ENCODE results near the gene PLAAT5. TPM values are rescaled to one million over a fixed set of nuclear protein-coding genes. Genes with fewer than 3 reads are reported as not detected.

The PLAAT5 gene
- total RNA-seq, 4 donors from 2014 or later, result 0.13 to 1.3 (median 1.1) TPM; not detected in 1

- H3K4me3 ChIP-seq, result no peak overlapping the region
- peaks cover 0 to 10% (median 0%) of the 10 kb centered on the region in 4 donors for H3K27me3 ChIP-seq
- 74 to 75% methylated on average over 2 of the region's 2 CpGs for WGBS, 2 donors
- H3K36me3 ChIP-seq, result no peaks in the 10 kb centered on the region
- TF ChIP-seq POLR2A (IDR thresholded peaks at IDR 0.05) (no peak), CTCF (IDR thresholded peaks at IDR 0.05) (no peak)
- intact Hi-C loops (cut with DNase I), result no loop called here
- H3K27ac ChIP-seq, result no peak overlapping the region
- no peak for DNase-seq
- H3K9me3 ChIP-seq, result peaks cover 0 to 29% (median 20%) of the 10 kb centered on the region in 3 donors
- peaks cover 0 to 4% (median 0%) of the 10 kb centered on the region in 3 donors for H3K4me1 ChIP-seq
Observed at GRCh38 chr11:63502252-63502820, 11.4 kb upstream of the PLAAT5 start.

- peaks cover 0 to 11% (median 0%) of the 10 kb centered on the region in 4 donors for H3K27me3 ChIP-seq
- no peaks in the 10 kb centered on the region for H3K36me3 ChIP-seq
- peaks cover 0 to 29% (median 20%) of the 10 kb centered on the region in 3 donors for H3K9me3 ChIP-seq
- intact Hi-C loops (cut with DNase I), result no loop called here
- H3K4me1 ChIP-seq, result peaks cover 0 to 4% (median 0%) of the 10 kb centered on the region in 3 donors
- H3K27ac ChIP-seq, result no peak overlapping the region
- DNase-seq, result no peak
- 53 to 62% methylated on average over 1 of the region's 1 CpG for WGBS, 2 donors
- no peak for TF ChIP-seq CTCF (IDR thresholded peaks at IDR 0.05)
- no peak for TF ChIP-seq POLR2A (IDR thresholded peaks at IDR 0.05)
- no peak overlapping the region for H3K4me3 ChIP-seq
Observed at GRCh38 chr11:63501236-63501635, 10.3 kb upstream of the PLAAT5 start.

GRCh38 chr11:63499874-63500273 lies 8.9 kb upstream of the PLAAT5 start:
- TF ChIP-seq POLR2A (IDR thresholded peaks at IDR 0.05) (no peak), CTCF (IDR thresholded peaks at IDR 0.05) (no peak)
- H3K4me3 ChIP-seq, result no peak overlapping the region
- H3K9me3 ChIP-seq, result peaks cover 0 to 29% (median 20%) of the 10 kb centered on the region in 3 donors
- WGBS, 2 donors, result 93 to 94% methylated on average over 4 of the region's 4 CpGs
- peaks cover 0 to 11% (median 0%) of the 10 kb centered on the region in 4 donors for H3K27me3 ChIP-seq
- H3K36me3 ChIP-seq, result no peaks in the 10 kb centered on the region
- intact Hi-C loops (cut with DNase I), result no loop called here
- no peak for DNase-seq
- peaks cover 0 to 7% (median 0%) of the 10 kb centered on the region in 3 donors for H3K4me1 ChIP-seq
- no peak overlapping the region for H3K27ac ChIP-seq

GRCh38 chr11:63494975-63495374 lies 4.0 kb upstream of the PLAAT5 start:
- Histone ChIP-seq H3K27ac (no peak overlapping the region), H3K4me1 (peaks cover 0 to 38% (median 8%) of the 10 kb centered on the region in 3 donors), H3K36me3 (no peaks in the 10 kb centered on the region), H3K4me3 (no peak overlapping the region), H3K9me3 (peaks cover 0 to 17% (median 8%) of the 10 kb centered on the region in 3 donors), H3K27me3 (peaks cover 0 to 38% (median 0%) of the 10 kb centered on the region in 4 donors)
- DNase-seq, result no peak
- intact Hi-C loops (cut with DNase I), result no loop called here
- TF ChIP-seq CTCF (IDR thresholded peaks at IDR 0.05), result no peak
- TF ChIP-seq POLR2A (IDR thresholded peaks at IDR 0.05), result no peak
- WGBS, 2 donors, result 36 to 48% methylated on average over 6 of the region's 6 CpGs

- no peak for TF ChIP-seq CTCF (IDR thresholded peaks at IDR 0.05)
- no peak for TF ChIP-seq POLR2A (IDR thresholded peaks at IDR 0.05)
- Histone ChIP-seq H3K27me3 (peaks cover 0 to 33% (median 0%) of the 10 kb centered on the region in 4 donors), H3K4me3 (no peak overlapping the region), H3K4me1 (peaks cover 0 to 51% (median 8%) of the 10 kb centered on the region in 3 donors), H3K9me3 (no peaks in the 10 kb centered on the region), H3K36me3 (no peaks in the 10 kb centered on the region), H3K27ac (no peak overlapping the region)
- no peak for DNase-seq
- 90 to 94% methylated on average over 1 of the region's 1 CpG for WGBS, 2 donors
- intact Hi-C loops (cut with DNase I), result no loop called here
Observed at GRCh38 chr11:63493127-63493526, 2.2 kb upstream of the PLAAT5 start.
